HepG2 (cell line): Measurements from ENCODE around the gene LOC128125822.

Experiments
- ATAC-seq: fragments of 200-7000 bp; cut with Tn5 transposase; 3 replicates; pipeline ENCODE4 v1.9.1; 2020; ENCODE audit warnings: mild to moderate bottlenecking, moderate library complexity
- BruUV-seq: library from RNA; stranded (reverse); fragments of 400-500 nt; replicated peaks from 2 replicates; lab custom pipeline; 2021; lab: Mats Ljungman, UMichigan
- CTCF ChIA-PET: fragments of 300-600 bp; formaldehyde crosslinking; extraction: SDS; loops from one replicate; lab custom pipeline; 2021; ENCODE audit warnings: low total read pairs, inconsistent platforms, low intra/inter-chr PET ratio; lab: Yijun Ruan, JAX
- POLR2A ChIA-PET: fragments of 350-600 bp; sonication (Branson Sonifier 250); formaldehyde crosslinking; loops from one replicate; lab custom pipeline; 2020; ENCODE audit warnings: antibody characterized with exemption, inconsistent platforms; lab: Yijun Ruan, JAX
- DNase-seq: peaks from one replicate; pipeline ENCODE4 v3.0.0-alpha.2; 2015; ENCODE audit warnings: low spot score
- FAIRE-seq: peaks from 3 replicates; lab custom pipeline; 2011; peaks lifted over from hg19 to GRCh38; lab: Jason Lieb, UNC
- H2AFZ ChIP-seq: one replicate; pipeline ENCODE4 v1.6.1; 2011; ENCODE audit warnings: low read length, inconsistent platforms
- H3K27ac ChIP-seq: fragments of 300-600 bp; 3 replicates; pipeline ENCODE4 v1.8.0; 2011; ENCODE audit warnings: mixed run types, mild to moderate bottlenecking, mixed read lengths, low read length, inconsistent platforms; ENCODE audit not compliant: insufficient read depth; ENCODE audit errors: extremely low read length
- H3K27me3 ChIP-seq, 2 experiments: fragments of 200-600 bp in 1 of 2; 2 replicates in 1 of 2; 3 replicates in 1 of 2; pipeline versions ENCODE4 v1.6.0 to v1.8.0; 2011; ENCODE audit warnings: low read length in 2 of 2, mild to moderate bottlenecking in 2 of 2, moderate library complexity in 2 of 2, inconsistent platforms in 1 of 2; ENCODE audit not compliant: insufficient read depth in 2 of 2, control insufficient read depth in 1 of 2
- H3K36me3 ChIP-seq, 2 experiments: fragments of 200-600 bp in 1 of 2; replicated peaks in 1 of 2; 2 replicates in 1 of 2; 3 replicates in 1 of 2; pipeline versions ENCODE4 v1.5.1 to v1.8.0; 2011; ENCODE audit warnings: low read length in 2 of 2, inconsistent platforms in 1 of 2; ENCODE audit not compliant: insufficient read depth in 2 of 2, control insufficient read depth in 1 of 2
- H3K4me1 ChIP-seq: 2 replicates; pipeline ENCODE4 v1.5.1; 2012; ENCODE audit warnings: low read length, inconsistent platforms; ENCODE audit not compliant: insufficient read depth
- H3K4me2 ChIP-seq: 2 replicates; pipeline ENCODE4 v1.6.0; 2011; ENCODE audit warnings: low read depth, low read length, inconsistent platforms
- H3K4me3 ChIP-seq, 3 experiments: fragments of 200-600 bp in 1 of 3; sonication (generic), shearing (Covaris generic) in 1 of 3; replicated peaks in 1 of 3; 2 replicates each; pipeline ENCODE4 v1.5.1; 2011 to 2016; ENCODE audit warnings: low read length in 3 of 3, inconsistent platforms in 2 of 3, low read depth in 2 of 3, mild to moderate bottlenecking in 2 of 3, control low read depth in 1 of 3, mixed read lengths in 1 of 3; ENCODE audit not compliant: insufficient read depth in 1 of 3
- H3K79me2 ChIP-seq: one replicate; pipeline ENCODE4 v1.6.1; 2011; ENCODE audit warnings: low read length, inconsistent platforms; ENCODE audit not compliant: insufficient read depth
- H3K9ac ChIP-seq: 2 replicates; pipeline ENCODE4 v1.6.0; 2011; ENCODE audit warnings: mild to moderate bottlenecking, low read depth, low read length, inconsistent platforms; ENCODE audit not compliant: insufficient read depth
- H3K9me3 ChIP-seq: 2 replicates; pipeline ENCODE4 v1.5.1; 2012; ENCODE audit warnings: mild to moderate bottlenecking, low read length
- H4K20me1 ChIP-seq: 2 replicates; pipeline ENCODE4 v1.6.0; 2011; ENCODE audit warnings: inconsistent platforms, mild to moderate bottlenecking, low read length, moderate library complexity; ENCODE audit not compliant: insufficient read depth
- ATF1 ChIP-seq: IDR thresholded peaks from 2 replicates; pipeline ENCODE4 v1.6.1; 2016; ENCODE audit warnings: mild to moderate bottlenecking, control low read depth
- ATF4 ChIP-seq, 2 experiments: fragments of 450-650 bp in 1 of 2; sonication (generic) in 1 of 2; formaldehyde crosslinking; IDR thresholded peaks; 2 replicates each; pipeline versions ENCODE4 v1.5.0 to v1.8.0; 2020 to 2022; ENCODE audit warnings: mild to moderate bottlenecking in 1 of 2, missing genetic modification reagents in 1 of 2
- POLR2A ChIP-seq, 2 experiments: IDR thresholded peaks; 2 replicates each; pipeline ENCODE4 v1.6.1; 2011; ENCODE audit warnings: low read depth in 2 of 2, low read length in 2 of 2, mild to moderate bottlenecking in 1 of 2, moderate library complexity in 1 of 2; ENCODE audit not compliant: insufficient read depth in 1 of 2
- RBFOX2 ChIP-seq: fragments of 200-400 bp; formaldehyde crosslinking; IDR thresholded peaks from 2 replicates; pipeline ENCODE4 v1.6.1; 2017; ENCODE audit warnings: low read depth, mild to moderate bottlenecking, low read length
- WGBS: methylation state at CpG from one replicate; pipeline ENCODE4 v1.1.6; 2017; ENCODE audit warnings: low lambda C conversion rate; 5-methylcytosine and 5-hydroxymethylcytosine counted together
- in situ Hi-C: cut with HindIII; loops from 2 replicates; pipeline ENCODE4 v1.10.0; 2017; ENCODE audit warnings: low pct_unique_long_range_greater_than_20kb; ENCODE audit not compliant: extremely low pct_ligation_motif_present
- intact Hi-C: fragments of 100-400 bp; cut with micrococcal nuclease; formaldehyde crosslinking; loops from one replicate; pipeline ENCODE4 v1.10.0; 2022; ENCODE audit not compliant: unreplicated experiment
- TF ChIP-seq, protein P1 (sequence below): IDR thresholded peaks from 2 replicates; pipeline ENCODE4 v1.6.1; 2016; ENCODE audit warnings: control low read depth
- TF ChIP-seq, protein P2 (sequence below): sonication (generic); formaldehyde crosslinking; IDR thresholded peaks from 2 replicates; pipeline ENCODE4 v1.8.1; 2023; ENCODE audit warnings: mild to moderate bottlenecking, missing genetic modification reagents, borderline replicate concordance

The LOC128125822 gene

GRCh38 chr6:63561288-63561687, 11.0 kb upstream of the LOC128125822 start (continued):
- TF ChIP-seq, protein P1, sequence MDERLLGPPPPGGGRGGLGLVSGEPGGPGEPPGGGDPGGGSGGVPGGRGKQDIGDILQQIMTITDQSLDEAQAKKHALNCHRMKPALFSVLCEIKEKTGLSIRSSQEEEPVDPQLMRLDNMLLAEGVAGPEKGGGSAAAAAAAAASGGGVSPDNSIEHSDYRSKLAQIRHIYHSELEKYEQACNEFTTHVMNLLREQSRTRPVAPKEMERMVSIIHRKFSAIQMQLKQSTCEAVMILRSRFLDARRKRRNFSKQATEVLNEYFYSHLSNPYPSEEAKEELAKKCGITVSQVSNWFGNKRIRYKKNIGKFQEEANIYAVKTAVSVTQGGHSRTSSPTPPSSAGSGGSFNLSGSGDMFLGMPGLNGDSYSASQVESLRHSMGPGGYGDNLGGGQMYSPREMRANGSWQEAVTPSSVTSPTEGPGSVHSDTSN (CRISPR knock-in tag) = no peak
- TF ChIP-seq RBFOX2 = peak; percentile 55; the same call in 1 of the 2 replicates

DNA sequence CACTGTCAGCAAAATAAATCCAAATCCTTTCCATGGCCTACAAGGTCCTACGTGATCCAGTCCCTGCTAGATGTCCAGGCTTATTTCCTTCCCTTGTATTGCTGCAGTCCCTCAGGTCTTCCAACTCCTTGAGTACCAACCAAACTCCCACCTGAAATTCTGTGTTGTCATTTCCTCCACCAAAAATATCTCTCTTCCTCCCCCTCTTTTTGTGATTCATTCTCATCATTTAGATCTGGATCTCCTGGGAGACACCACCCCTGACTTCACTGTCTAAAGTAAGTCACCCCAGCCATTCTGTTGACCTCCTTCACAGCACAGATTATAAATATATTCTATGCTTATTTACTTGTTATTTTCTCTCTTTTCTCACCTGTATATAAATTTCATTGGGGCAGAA, 9.0 kb upstream of the LOC128125822 start:
- Histone ChIP-seq H3K9me3 (no peaks in the 10 kb centered on the region), H3K4me1 (peaks cover 95% of the 10 kb centered on the region), H3K9ac (peak overlapping the region; percentile 43; the same call in 1 of the 2 replicates), H3K4me3 (no peak overlapping the region; a peak in 1 of 6 replicates), H3K36me3 (peaks cover 1 to 6% of the 10 kb centered on the region in 2 experiments; a peak in 3 of 5 replicates), H3K79me2 (peaks cover 88% of the 10 kb centered on the region), H4K20me1 (no peaks in the 10 kb centered on the region), H3K27me3 (no peaks in the 10 kb centered on the region), H2AFZ (no peak overlapping the region), H3K4me2 (peak overlapping the region; percentile 74), H3K27ac (peak overlapping the region; percentile 83)
- DNase-seq = no peak
- no TSS peak for BruUV-seq
- ChIA-PET CTCF (no interaction called here), POLR2A (interaction anchor here (3.4 kb wide), 1 partner anchor 40 kb away, joined by 28 read pairs; no protein-coding TSS in a partner anchor)
- 97% methylated on average over 1 of the region's 1 CpG for WGBS
- intact Hi-C loops (no loop called here), in situ Hi-C loops (no loop called here)
- no peak for TF ChIP-seq ATF4 (CRISPR knock-in tag; IDR thresholded peaks at IDR 0.05)
- TF ChIP-seq POLR2A (IDR thresholded peaks at IDR 0.05; ENCODE audit: insufficient read depth in 1 of 2, low read depth in 2 of 2, low read length in 2 of 2) = 0 out of 4 replicates have a peak, but pooled peaks of 1 of the 2 experiments have one; percentile 18
- 0 out of 2 replicates have a peak, but pooled peaks have one; percentile 39 for TF ChIP-seq ATF1 (CRISPR knock-in tag)
- TF ChIP-seq, protein P2, sequence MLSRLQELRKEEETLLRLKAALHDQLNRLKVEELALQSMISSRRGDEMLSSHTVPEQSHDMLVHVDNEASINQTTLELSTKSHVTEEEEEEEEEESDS (CRISPR knock-in tag) = 0 out of 2 replicates have a peak, but pooled peaks have one; percentile 23
- no peak for FAIRE-seq
- no peak for ATAC-seq
